Stimulated activated CD4-positive, alpha-beta T cell treated with anti-CD3 and anti-CD28 coated beads, Interleukin-1b, Interleukin-23, amount 100 ng/mL, for 24 hours (primary cell): Measurements from ENCODE around the gene SLC35G6.
"Not testable (repeated sequence)": the region's sequence is repeated elsewhere in the genome, so short reads cannot be mapped to it uniquely, and the experiment has no call there.

Source experiments
- DNase-seq, 4 experiments: peaks; one replicate each; pipeline ENCODE4 v3.0.0-alpha.2; 2020; ENCODE audit warnings: low read depth in 4 of 4, low spot score in 1 of 4

Gene SLC35G6

DNA sequence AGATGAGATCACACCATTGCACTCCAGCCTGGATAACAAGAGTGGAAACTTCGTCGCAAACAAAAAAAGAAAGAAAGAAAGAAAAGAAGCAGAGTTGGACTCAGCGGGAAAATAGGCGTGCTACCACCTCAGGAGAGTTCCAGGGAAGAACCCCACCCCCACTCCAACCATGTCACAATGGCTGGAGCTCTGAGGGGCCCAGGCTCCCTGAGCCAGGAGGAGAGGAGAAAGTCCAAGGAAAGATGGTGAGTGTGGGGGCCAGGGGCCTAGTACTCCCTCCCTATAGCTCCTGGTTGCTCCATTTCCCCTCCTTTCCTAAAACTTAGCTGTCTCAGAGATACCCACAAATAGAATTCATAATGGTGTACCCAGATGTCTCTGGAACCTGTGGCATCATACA is at the start of gene SLC35G6:
TSS of gene SLC35G6 (plus strand) at position 172 of the 400 bp plus-strand sequence. CDS start at position 243, 71 bp downstream.
- not testable (repeated sequence) for DNase-seq

DNA sequence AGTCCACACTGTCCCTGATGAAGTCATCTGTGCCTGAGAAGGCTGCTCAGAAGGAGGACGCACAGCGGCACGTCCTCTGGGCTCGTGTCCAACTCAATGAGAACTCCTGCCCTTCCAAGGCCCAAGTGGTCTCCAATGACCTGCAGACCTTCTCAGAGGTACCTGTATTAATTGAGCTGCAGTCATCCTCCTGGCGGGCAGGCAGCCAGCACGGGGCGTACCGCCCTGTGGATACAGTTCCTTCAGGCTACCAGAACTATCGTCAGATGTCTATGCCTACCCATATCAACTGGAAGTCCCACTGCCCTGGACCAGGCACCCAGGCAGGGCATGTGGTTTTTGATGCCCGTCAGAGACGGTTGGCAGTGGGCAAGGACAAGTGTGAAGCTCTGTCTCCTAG is 49.0 kb upstream of the SLC35G6 start:
- no peak for DNase-seq

DNA sequence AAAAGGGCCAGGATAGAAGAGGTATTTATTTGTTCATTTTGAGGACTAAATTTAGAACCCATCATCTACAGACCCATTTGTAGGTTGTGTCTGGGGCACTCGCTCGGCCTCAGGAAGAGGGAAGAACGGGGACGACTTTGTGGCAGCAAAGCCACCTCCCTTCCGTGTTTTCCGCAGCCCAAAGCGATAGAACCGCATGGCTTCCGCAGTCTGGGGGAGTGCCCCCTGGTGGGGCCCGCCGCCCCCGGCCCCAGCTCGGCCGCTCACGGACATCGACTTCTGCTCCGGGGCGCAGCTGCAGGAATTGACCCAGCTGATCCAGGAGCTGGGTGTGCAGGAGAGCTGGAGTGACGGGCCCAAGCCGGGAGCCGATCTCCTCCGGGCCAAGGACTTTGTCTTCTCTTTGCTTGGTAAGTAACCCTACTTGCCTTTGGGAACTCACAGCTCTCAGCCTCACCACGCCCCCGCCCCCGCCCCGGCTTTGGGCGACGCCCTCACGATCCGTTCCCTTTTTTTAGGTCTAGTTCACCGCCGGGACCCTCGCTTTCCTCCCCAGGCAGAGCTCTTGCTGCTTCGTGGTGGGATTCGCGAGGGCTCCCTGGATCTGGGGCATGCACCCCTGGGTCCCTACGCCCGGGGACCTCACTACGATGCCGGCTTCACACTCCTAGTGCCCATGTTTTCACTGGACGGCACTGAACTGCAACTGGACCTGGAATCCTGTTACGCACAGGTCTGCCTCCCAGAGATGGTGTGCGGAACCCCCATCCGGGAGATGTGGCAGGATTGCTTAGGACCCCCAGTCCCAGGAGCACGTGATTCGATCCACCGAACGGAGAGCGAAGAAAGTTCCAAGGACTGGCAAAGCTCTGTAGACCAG is 45.3 kb upstream of the SLC35G6 start:
- peak in 2 of 4 experiments; percentile 32 to 48 for DNase-seq

DNA sequence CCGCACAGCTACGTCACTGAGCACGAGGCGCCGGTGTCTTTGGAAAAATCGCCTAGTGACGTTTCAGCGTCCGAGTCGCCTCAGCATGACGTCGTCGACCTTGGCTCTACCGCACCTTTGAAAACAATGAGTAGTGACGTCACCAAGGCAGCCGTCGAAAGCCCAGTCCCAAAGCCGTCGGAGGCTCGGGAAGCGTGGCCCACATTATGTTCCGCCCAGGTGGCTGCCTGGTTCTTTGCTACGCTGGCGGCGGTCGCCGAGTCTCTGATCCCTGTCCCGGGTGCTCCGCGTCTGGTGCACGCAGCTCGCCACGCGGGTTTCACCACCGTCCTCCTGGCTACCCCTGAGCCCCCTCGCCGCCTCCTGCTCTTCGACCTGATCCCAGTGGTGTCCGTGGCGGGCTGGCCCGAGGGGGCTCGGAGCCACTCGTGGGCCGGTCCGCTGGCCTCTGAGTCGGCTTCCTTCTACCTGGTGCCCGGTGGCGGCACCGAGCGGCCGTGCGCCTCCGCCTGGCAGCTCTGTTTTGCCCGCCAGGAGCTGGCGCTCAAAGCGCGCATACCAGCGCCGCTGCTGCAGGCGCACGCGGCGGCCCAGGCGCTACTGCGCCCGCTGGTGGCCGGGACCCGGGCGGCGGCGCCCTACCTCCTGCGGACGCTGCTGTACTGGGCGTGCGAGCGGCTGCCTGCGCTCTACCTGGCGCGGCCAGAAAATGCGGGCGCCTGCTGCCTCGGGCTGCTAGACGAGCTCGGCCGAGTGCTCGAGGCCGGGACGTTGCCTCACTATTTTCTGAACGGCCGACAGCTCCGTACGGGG is 44.5 kb upstream of the SLC35G6 start:
- peak; percentile 42 to 76 (median 56) for DNase-seq

DNA sequence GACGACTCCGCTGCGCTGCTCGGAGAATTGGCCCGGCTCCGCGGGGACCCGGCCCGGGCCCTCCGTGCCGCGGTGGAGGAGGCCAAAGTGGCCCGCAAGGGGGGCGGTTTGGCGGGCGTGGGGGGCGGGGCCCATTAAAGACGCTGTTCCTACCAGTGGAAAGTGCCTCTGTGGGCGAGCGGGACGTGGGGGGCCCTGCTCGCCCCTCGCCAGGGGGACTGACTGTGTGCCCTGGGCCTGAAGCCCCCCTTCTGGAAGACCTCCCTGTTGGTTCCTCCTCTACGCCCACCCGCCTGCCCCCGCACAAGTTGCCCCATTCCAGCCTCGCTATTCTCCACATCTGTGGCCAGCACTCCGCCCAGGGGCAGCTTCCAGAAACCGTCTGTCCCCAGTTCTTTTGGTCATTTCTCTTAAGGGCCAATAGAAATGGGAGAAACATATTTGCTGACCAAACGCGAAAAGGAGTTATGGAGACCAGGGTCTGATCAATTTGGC is 43.8 kb upstream of the SLC35G6 start:
- no peak for DNase-seq

DNA sequence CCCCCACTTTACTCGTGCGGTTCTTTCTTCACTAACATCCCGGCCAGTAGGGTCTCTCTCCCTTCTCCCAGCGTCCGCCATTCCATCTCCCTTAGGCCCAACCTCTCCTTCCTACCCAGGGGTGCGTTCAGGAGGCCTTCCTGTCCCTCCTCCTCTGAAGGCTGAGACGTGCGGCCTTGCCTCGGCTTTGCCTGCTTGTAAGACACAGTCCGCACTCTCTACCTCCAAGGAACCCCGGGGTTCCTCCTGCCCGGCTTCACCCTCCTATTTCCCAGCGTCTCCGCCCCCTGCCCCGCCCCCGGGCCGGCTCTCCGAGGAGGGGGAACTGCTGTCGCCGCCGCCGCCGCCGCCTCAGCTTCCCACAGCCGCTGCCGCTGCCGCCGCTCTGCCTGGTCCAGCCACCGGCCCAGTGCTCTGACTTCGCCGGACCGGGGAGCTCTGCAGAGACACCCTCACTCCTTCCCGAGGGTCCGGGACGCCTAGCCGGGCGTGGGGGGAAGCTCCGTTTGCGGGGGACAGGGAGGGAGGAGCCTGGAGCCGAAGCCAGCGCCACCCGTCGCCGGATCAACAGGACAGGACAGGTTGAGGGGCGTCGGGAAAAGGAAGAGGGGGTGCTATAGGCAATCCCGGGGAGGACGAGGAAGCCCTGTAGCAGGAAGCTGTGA is 43.2 kb upstream of the SLC35G6 start:
- DNase-seq = peak in 3 of 4 experiments; percentile 37 to 73 (median 49)

DNA sequence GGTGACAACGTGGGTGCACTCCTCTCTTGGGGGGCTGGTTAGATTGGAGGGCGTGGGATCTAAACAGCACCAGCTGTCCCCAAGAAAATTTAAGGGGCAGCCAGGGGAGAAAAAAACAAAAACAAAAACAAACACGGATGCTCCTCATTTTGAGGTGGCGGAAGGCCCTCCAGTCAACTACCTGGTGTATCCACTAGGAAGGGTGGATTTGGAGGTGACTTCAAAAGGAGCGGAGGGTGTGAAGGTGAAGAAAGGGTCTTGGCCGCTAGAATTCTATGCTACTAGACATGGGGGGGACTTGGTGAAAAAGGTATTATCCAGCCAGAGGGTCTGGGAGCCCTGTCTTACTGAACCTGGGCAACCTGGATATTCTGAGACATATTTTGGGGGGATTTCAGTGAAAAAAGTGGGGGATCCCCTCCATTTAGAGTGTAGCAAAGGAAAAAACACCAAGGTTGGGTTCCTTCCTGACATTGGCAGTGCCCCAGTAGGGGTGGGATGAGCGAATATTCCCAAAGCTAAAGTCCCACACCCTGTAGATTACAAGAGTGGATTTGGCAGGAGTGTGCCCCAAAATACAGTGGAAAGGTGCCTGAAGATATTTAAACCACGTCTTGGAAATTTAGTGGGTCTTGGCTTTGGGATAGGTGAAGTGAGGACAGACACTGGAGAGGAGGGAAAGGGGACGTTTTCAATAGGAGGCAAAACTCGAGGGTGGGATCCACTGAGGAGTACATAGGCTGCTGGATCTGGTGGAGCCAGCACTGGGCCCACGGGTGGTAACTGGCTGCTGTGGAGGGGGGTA is 42.4 kb upstream of the SLC35G6 start:
- no peak for DNase-seq

DNA sequence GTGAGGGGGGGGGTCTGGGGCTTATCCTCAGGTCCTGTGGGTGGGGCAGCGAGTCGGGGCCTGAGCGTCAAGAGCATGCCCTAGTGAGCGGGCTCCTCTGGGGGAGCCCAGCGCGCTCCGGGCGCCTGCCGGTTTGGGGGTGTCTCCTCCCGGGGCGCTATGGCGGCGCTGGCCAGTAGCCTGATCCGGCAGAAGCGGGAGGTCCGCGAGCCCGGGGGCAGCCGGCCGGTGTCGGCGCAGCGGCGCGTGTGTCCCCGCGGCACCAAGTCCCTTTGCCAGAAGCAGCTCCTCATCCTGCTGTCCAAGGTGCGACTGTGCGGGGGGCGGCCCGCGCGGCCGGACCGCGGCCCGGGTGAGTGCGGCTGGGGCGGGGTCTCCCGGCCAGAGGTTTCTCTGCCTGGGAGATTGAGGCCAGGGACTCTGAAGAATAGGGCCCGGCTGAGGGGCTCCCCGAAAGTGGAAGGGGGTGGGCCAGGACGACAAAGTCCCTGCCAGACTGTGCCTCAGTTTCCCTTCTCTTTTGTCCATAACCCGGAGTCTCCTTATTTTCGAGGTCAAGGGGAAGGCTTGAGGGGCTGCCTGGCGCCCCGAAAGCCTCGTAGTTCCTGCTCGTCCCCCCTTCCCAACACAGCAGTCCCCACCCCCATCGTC is 41.7 kb upstream of the SLC35G6 start, which contains the start of gene FGF11:
TSS of gene FGF11 (plus strand) at position 51 of the 651 bp plus-strand sequence. CDS start at position 160, 109 bp downstream.
- DNase-seq = no peak

DNA sequence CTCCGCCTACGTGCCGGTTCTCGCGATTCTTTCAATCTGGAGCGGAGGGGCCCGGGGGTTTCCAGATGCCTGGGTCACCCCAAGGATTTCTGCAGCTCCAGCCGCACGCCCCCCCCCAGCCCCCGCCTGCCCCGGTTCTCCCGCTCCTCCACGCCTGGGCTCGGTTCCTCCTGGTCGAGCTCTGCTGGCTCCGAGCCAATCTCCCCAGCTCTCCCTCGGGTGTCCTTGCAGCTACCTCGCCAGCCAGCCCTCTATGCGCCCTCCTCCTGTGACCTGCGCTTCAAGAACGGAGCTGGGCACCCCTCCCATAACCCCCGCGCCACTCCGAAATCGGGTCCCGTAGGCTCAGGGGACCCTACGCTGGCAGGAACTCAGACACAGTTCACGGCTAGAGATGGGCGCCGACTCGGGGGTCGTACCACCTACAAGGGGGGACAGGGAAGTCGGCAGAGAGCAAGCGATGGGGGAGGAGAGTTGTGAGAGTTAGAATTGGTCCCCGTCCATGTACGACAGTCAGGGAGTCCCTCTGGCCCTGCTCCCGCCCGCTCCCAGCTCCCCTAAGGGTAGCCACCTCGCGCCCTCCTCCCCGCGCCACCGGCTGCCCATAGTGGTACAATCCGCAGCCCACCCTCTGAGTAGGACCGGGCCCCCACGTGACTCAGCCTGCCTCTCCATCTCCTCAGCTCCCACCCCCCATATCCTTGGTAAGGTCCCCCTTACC is 41.0 kb upstream of the SLC35G6 start:
- DNase-seq = peak in 1 of 4 experiments; percentile 51

DNA sequence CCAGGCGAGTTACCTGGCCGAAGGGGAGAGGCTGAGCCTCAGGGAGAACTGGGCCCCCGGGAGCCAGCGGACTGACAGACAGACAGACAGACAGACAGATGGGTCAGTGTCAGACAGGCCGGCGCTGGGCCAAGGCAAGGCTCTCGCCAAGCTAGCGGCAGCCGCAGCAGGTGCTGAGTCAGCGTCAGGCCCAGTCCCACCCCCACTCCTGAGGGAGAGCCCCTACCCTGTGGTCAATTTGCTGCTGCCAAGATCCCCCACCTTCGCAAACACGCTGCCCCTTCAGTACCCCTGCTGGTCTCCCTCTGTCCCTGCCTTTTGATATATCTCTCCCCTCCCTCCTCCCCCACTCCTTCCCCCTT is 40.4 kb upstream of the SLC35G6 start:
- DNase-seq = no peak

DNA sequence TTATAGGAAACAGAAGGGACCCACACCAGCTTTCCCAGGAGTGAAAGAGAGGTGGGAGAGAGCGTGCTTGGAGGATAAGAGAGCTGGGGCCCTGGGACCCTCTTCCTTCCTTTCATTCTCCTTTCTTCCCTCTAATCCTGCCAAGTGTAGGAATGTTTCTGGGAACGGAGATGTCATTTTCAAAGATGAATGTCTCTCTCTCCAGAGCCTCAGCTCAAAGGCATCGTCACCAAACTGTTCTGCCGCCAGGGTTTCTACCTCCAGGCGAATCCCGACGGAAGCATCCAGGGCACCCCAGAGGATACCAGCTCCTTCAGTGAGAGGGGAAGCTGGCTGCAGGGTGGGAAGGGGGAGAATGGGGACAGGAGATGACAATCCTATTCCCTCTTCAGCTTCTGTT is 40.0 kb upstream of the SLC35G6 start:
- DNase-seq = no peak

DNA sequence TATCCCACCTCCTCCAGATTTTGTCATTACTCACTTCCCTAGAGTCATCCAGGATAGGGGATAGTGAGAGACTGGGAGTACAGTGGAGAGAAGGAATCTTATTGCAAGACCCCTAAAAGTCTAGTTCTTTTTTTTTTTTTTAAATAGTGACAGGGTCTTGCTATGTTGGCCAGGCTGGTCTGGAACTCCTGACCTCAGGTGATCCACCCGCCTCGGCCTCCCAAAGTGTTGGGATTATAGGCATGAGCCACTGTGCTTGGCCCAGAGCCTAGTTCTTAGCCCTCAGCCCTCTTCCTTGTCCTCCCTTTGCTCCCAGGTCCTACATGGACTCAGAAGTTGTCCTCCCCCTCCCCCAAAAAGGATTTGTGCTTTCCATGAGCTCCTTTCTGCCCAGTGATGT is 39.1 kb upstream of the SLC35G6 start:
- DNase-seq = no peak

DNA sequence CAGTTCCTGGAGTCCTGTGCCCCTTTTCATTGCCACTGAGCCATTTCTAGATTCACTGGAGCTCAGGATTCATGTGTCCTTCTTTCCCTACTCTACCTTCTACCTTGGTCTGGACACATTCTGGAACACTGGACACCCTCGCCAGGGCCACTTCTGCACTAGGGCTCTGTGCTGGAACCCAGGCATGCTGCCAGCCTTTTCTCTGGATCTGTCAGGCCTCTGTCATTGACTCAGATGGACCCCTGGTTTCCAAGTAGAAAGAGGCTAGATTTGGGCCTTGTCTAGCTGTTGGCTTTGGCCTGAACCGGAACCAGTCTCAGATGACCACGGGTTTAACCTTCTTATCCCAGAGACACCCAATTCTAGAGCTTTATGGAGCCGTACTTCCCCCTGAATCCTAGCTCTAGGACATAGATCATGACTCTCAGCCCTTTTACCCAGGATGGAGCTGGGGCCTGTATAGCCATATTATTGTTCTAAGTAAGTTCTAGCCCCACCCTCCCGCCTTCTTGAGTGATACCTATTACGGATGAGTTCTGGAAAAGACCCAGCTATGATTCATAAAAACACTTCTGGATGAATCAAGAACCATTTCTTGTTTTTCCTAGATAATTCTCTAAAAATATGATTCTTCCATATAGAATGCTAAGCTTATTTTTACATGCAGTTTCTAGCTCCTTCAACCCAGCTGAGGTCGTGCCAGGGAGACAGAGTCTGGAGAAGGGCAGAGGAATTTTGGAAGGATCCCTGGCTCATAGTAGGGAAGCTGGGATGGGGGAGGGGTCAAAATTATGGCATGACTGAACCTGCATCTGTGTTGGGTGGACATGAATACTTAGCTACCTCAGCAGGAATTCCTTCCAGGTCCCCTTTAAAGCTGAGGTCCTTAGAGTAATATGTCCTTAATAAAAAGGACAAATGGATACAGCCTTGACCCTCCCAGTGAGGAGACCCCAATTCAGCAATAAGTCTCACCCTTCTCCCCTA is 37.5 kb upstream of the SLC35G6 start:
- no peak for DNase-seq

DNA sequence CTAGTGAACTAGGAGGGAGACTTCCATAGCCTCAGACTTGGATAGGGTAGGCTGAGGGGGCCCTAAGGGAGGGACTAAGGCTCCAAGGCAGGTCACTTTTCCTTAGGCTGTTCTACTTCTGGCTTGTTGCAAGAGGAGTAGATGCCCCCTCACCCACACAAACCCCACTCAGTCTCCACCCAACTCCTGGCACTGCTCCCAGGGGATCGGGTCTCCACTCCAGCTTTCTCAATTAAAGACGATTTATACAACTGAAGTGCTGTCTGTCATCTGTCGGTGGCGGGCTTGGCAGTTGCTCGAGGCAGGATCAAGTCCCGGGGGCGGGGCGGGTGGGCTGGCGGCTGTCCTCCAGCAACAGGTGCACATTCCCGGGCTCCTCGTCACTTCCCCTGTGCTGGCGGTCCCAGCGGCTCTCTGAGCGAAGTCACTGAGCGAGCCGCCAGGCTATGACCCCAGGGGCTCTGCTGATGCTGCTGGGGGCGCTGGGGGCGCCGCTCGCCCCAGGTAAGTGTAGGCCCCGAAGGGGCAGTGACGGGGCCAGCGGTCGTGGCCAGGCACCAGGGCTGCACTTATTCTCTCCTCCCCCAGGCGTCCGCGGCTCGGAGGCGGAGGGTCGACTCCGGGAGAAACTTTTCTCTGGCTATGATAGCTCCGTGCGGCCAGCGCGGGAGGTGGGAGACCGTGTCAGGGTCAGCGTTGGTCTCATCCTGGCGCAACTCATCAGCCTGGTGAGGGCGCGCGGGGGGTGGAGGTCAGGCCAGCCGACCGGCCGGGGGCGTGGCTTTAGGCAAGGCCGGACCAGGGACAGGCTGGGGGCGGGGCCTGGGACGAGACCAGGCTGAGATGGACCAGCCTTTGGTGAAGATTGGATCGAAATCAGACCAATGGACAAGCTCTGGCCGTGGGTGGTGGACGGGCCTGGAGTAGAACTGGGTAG is 36.3 kb upstream of the SLC35G6 start, which contains the start of gene CHRNB1:
TSS of gene CHRNB1 (plus strand) at position 380 of the 937 bp plus-strand sequence. CDS start at position 447, 67 bp downstream.
- DNase-seq = no peak

DNA sequence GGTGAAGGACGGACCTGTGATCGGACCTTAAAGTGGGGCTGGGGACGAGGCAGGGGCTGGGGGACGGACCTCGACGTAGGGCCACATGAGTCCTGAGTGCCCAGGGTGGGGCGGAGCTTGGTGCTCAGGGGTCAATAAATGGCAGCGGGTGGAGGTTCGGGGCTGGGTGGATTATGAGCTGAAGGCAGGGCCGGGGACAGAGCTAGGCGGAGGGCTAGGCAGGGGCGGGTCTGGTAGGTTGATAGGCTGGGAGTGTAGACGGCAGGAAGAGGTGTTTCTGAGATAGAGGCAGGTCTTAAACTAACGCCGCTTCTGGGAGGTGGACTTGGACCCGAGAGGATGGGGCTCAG is 35.7 kb upstream of the SLC35G6 start:
- DNase-seq = no peak

DNA sequence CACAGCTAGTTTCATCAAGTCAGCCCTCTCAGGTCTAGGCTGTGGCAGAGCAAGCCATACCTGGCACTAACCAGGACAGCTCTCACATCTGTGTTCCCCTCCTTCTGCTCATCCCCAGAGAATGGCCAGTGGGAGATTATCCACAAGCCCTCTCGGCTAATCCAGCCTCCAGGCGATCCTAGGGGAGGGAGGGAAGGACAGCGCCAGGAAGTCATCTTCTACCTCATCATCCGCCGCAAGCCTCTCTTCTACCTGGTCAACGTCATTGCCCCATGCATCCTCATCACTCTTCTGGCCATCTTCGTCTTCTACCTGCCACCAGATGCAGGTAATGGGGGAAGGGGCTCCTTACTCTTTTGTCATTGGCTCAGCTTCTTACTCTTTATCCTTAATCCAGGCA is 32.8 kb upstream of the SLC35G6 start:
- DNase-seq = no peak

DNA sequence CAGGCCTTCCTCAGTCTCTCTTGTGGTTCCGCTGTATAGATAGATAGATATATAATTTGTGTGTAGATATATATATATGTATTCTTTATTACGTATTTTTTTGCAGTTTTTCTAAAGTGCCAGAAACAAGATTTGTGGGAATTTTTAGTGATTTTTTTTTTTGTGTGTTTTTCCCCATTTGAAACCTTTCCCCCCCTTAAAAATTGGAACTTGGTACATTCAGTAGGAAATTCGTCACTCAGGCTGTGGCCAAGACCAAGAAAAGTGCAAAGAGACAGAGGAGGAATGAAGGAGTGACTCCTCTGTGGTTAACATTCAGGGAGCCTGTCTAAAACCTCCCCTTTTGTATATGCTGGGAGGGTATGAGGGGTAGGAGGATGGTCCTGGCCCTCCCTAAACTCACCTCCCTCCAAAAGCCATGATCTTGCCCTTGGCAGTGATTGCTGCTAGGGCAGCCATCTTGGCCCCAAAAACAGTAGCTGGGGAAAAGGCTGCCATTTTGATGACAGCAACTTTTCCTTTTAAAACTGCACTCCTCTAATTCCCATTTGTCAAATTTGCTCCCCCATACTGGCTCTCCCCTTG is 21.2 kb upstream of the SLC35G6 start:
- no peak for DNase-seq
